Measurements from ENCODE around the gene FAM83G.

The FAM83G gene

GRCh38 chr17:19016881-19017280, 12.3 kb upstream of the FAM83G start:
- TF ChIP-seq CTCF (IDR thresholded peaks at IDR 0.05; ENCODE audit: low read depth, low read length, missing control alignments): no peak
- DNase-seq (ENCODE audit: extremely low read depth, low read depth): no peak
- no peak overlapping the region for H3K4me3 ChIP-seq (replicated peaks; ENCODE audit: low read depth, low read length)

- no peak for TF ChIP-seq CTCF (IDR thresholded peaks at IDR 0.05; ENCODE audit: low read depth, low read length, missing control alignments)
- H3K4me3 ChIP-seq (replicated peaks; ENCODE audit: low read depth, low read length): no peak overlapping the region
- no peak for DNase-seq (ENCODE audit: extremely low read depth, low read depth)
Observed at GRCh38 chr17:19016297-19016696, 11.7 kb upstream of the FAM83G start.

- no peak for DNase-seq (ENCODE audit: extremely low read depth, low read depth)
- no peak for TF ChIP-seq CTCF (IDR thresholded peaks at IDR 0.05; ENCODE audit: low read depth, low read length, missing control alignments)
- H3K4me3 ChIP-seq (replicated peaks; ENCODE audit: low read depth, low read length): no peak overlapping the region
Observed at GRCh38 chr17:19015428-19015827, 10.9 kb upstream of the FAM83G start.

DNA sequence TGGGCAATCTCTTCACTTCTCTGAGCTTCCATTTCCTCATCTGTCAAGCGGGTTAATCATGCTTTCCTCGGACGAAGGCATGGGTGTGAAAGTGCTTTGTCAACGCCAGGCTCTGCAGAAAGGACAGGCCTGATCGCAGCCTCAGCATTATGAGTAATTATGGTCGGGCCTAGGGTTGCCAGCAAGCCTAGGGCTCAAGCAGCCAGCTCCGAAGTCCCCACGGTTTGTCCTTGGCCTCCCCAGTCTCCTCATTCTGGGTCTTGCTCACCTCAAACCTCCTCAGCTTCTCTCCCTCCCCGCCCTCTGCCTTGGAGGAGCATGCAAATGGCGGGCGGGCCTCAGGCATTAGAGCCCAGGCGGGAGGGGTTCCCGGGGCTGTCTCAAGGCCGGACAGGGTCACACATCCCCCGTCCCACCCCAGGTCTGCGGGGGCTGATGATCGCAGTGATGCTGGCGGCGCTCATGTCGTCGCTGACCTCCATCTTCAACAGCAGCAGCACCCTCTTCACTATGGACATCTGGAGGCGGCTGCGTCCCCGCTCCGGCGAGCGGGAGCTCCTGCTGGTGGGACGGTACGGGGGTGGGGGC, 10.2 kb upstream of the FAM83G start:
- no peak overlapping the region for H3K4me3 ChIP-seq (replicated peaks; ENCODE audit: low read depth, low read length)
- no peak for TF ChIP-seq CTCF (IDR thresholded peaks at IDR 0.05; ENCODE audit: low read depth, low read length, missing control alignments)
- no peak for DNase-seq (ENCODE audit: extremely low read depth, low read depth)

DNA sequence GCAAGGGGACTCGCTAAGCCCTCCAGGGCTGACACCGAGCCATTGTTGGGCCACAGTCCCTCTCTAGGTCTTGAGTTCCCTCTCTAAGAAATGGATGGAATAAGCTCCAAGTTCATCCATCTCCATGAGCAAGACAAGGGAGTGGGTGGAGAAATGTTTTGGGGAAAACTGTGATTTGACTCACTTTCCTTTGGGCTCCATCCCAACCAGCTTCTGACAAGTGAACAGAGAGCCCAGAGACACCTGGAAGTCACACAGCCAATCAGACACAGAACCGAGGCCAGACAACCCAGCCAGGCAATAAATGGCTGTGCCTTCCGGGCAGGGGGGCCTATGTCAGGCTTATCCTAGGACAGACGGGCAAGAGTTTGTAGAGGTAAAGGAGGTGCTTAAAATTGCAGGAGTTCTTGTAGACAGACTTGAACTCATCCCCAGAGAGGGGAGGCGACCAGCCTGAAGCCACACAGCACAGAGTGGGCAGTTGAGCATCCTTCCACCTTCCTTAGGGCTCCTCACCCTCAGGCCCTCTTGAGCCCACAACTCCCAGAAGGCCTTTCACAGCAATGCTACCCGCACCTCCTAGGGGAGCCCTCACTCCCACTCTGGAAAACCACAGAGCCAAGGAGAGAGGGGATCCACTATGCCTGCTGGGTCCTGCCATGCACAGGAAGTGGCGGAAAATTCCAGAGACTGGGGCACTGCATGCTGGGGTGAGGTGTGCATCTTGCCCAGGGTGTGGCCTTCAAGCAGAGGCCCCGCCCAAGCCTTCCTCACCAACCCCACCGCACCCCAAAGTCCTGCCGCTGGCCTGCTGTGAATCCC, 9.5 kb upstream of the FAM83G start:
- no peak overlapping the region for H3K4me3 ChIP-seq (replicated peaks; ENCODE audit: low read depth, low read length)
- no peak for TF ChIP-seq CTCF (IDR thresholded peaks at IDR 0.05; ENCODE audit: low read depth, low read length, missing control alignments)
- no peak for DNase-seq (ENCODE audit: extremely low read depth, low read depth)

- H3K4me3 ChIP-seq (replicated peaks; ENCODE audit: low read depth, low read length): no peak overlapping the region
- TF ChIP-seq CTCF (IDR thresholded peaks at IDR 0.05; ENCODE audit: low read depth, low read length, missing control alignments): no peak
- no peak for DNase-seq (ENCODE audit: extremely low read depth, low read depth)
Observed at GRCh38 chr17:19013226-19013625, 8.7 kb upstream of the FAM83G start.
